Effector memory CD8-positive, alpha-beta T cell (primary cell): ENCODE results near the gene PLCE1.
"Not testable (repeated sequence)": the region's sequence is repeated elsewhere in the genome, so short reads cannot be mapped to it uniquely, and the experiment has no call there.

Experiments
- ATAC-seq: fragments of 150-1000 bp; cut with Tn5 transposase; replicated peaks from 2 replicates; pipeline ENCODE4 v1.10.0; 2021; ENCODE audit warnings: mild to moderate bottlenecking, moderate library complexity
- DNase-seq, 3 experiments: peaks; one replicate each; pipeline ENCODE4 v3.0.0; 2021
- H3K27ac Mint-ChIP-seq, 2 donors: one replicate each; pipeline ENCODE4 v1.8.0; 2022; ENCODE audit warnings: mild to moderate bottlenecking in 2 of 2, mixed read lengths in 2 of 2, moderate library complexity in 2 of 2
- H3K27me3 Mint-ChIP-seq, 2 donors: one replicate each; pipeline ENCODE4 v1.8.0; 2022; ENCODE audit warnings: mixed read lengths in 2 of 2
- H3K36me3 Mint-ChIP-seq: one replicate; pipeline ENCODE4 v1.8.0; 2022; ENCODE audit warnings: mild to moderate bottlenecking, moderate library complexity, mixed read lengths; ENCODE audit not compliant: insufficient read depth
- H3K4me1 Mint-ChIP-seq, 2 donors: one replicate each; pipeline ENCODE4 v1.8.0; 2022; ENCODE audit warnings: low read depth in 2 of 2, mixed read lengths in 2 of 2
- H3K4me3 Mint-ChIP-seq, 2 donors: one replicate each; pipeline ENCODE4 v1.8.0; 2022; ENCODE audit warnings: mild to moderate bottlenecking in 2 of 2, mixed read lengths in 2 of 2, moderate library complexity in 2 of 2
- H3K9me3 Mint-ChIP-seq, 2 donors: one replicate each; pipeline ENCODE4 v1.8.0; 2022; ENCODE audit warnings: mixed read lengths in 2 of 2

The PLCE1 gene

DNA sequence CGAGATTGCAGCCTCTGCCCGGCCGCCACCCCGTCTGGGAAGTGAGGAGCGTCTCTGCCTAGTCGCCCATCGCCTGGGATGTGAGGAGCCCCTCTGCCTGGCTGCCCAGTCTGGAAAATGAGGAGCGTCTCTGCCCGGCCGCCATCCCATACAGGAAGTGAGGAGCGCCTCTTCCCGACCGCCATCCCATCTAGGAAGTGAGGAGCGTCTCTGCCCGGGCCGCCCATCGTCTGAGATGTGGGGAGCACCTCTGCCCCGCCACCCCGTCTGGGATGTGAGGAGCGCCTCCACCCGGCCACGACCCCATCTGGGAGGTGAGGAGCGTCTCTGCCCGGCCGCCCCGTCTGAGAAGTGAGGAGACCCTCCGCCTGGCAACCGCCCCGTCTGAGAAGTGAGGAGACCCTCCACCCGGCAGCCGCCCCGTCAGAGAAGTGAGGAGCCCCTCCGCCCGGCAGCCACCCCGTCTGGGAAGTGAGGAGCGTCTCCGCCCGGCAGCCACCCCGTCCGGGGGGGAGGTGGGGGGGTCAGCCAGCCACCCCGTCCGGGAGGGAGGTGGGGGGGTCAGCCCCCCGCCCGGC lies 23.2 kb upstream of the PLCE1 start:
- not testable (repeated sequence) for DNase-seq, H3K9me3 Mint-ChIP-seq, H3K4me1 Mint-ChIP-seq, H3K36me3 Mint-ChIP-seq, ATAC-seq, H3K27ac Mint-ChIP-seq, H3K4me3 Mint-ChIP-seq, H3K27me3 Mint-ChIP-seq

DNA sequence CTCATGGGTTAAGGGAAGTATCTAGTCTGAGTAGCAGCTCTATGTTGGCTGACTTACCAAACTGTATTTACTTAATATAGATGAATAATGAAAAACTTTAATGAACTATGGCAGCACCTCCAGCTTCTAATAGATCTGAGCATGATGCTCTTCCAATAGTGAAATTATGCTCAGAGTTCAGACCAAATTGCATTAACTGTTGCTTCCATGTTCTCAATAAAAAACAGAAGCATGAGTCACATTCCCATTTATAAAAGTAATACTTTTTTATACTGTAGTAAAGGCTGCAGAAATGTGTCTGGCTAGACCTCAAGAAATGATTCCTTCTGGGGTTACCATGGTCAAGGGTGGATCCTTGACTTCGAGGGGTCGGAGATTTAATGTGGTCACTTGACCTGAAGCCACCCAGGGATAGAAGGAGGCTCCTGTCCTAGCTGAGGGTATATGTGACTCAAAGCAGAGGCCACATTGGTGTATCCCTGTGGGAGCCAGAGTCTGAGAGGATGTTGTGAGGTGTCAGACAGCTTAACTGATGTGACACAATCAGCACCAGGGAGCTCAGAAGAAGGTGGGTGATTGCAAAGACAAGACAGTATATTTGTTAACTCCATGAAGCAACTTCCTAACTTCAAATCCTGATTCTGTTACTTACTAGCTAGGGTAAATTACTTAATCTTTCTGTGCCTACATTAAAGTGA lies 19.8 kb upstream of the PLCE1 start:
- no peak for ATAC-seq
- H3K9me3 Mint-ChIP-seq: no peaks in the 10 kb centered on the region
- no peak for DNase-seq
- no peaks in the 10 kb centered on the region for H3K36me3 Mint-ChIP-seq
- H3K4me3 Mint-ChIP-seq: no peak overlapping the region
- H3K27ac Mint-ChIP-seq: no peak overlapping the region
- H3K27me3 Mint-ChIP-seq: no peaks in the 10 kb centered on the region
- H3K4me1 Mint-ChIP-seq: no peaks in the 10 kb centered on the region

DNA sequence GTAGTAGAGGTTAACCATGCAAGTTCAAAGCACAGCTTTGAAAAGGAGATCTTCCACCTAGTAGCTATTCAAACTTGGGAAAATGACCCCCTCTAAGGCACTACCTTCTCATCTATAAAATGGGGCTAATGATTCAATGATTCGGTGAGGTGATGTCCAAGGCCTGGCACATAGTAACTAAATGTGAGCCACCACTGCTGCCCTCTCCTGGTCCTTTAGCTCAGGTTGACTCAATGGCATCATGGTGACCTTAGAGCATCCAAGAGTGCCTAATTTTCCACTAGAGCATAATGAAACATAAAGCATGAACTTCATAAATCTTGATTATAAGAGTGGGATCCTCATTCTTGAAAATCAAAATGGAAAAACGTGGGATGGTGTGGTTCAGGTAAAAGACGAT lies 16.3 kb upstream of the PLCE1 start:
- H3K4me3 Mint-ChIP-seq: no peak overlapping the region
- no peaks in the 10 kb centered on the region for H3K4me1 Mint-ChIP-seq
- DNase-seq: no peak
- no peaks in the 10 kb centered on the region for H3K9me3 Mint-ChIP-seq
- no peak for ATAC-seq
- no peaks in the 10 kb centered on the region for H3K27me3 Mint-ChIP-seq
- H3K27ac Mint-ChIP-seq: no peak overlapping the region
- H3K36me3 Mint-ChIP-seq: no peaks in the 10 kb centered on the region

DNA sequence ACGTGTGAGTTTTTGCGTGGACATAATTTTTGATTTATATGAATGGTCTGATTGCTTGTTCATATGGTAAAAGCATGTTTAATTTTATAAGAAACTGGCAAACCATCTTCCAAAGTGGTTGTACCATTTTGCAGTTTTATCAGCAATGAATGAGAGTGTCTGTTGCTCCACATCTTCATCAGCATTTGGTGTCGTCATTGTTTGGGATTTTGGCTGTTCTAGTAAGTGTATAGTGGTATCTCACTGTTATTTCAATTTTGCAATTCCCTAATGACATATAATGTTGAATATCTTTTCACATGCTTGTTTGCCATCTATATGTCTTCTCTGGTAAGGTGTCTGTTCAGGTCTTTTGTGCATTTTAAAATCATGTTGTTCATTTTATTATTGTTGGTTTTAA lies 13.2 kb upstream of the PLCE1 start:
- DNase-seq (no peak), ATAC-seq (no peak)
- H3K9me3 Mint-ChIP-seq: no peaks in the 10 kb centered on the region
- no peak overlapping the region for H3K4me3 Mint-ChIP-seq
- H3K27me3 Mint-ChIP-seq: no peaks in the 10 kb centered on the region
- no peak overlapping the region for H3K27ac Mint-ChIP-seq
- no peaks in the 10 kb centered on the region for H3K36me3 Mint-ChIP-seq
- no peaks in the 10 kb centered on the region for H3K4me1 Mint-ChIP-seq

GRCh38 chr10:93991114-93991513 lies 2.6 kb upstream of the PLCE1 start:
- ATAC-seq (no peak), DNase-seq (no peak)
- H3K4me1 Mint-ChIP-seq: no peaks in the 10 kb centered on the region
- no peaks in the 10 kb centered on the region for H3K36me3 Mint-ChIP-seq
- no peaks in the 10 kb centered on the region for H3K9me3 Mint-ChIP-seq
- H3K27me3 Mint-ChIP-seq: peaks cover 26 to 60% of the 10 kb centered on the region in 2 donors
- no peak overlapping the region for H3K27ac Mint-ChIP-seq
- no peak overlapping the region for H3K4me3 Mint-ChIP-seq

GRCh38 chr10:93991596-93992284 lies 2.0 kb upstream of the PLCE1 start:
- Mint-ChIP-seq H3K27me3 (peaks cover 31 to 66% of the 10 kb centered on the region in 2 donors), H3K27ac (no peak overlapping the region), H3K4me3 (no peak overlapping the region), H3K9me3 (no peaks in the 10 kb centered on the region), H3K4me1 (no peaks in the 10 kb centered on the region), H3K36me3 (no peaks in the 10 kb centered on the region)
- ATAC-seq: no peak
- no peak for DNase-seq

GRCh38 chr10:93992400-93993030 lies 1.2 kb upstream of the PLCE1 start:
- no peak overlapping the region for H3K27ac Mint-ChIP-seq
- H3K27me3 Mint-ChIP-seq: peaks cover 31 to 59% of the 10 kb centered on the region in 2 donors
- no peaks in the 10 kb centered on the region for H3K36me3 Mint-ChIP-seq
- no peaks in the 10 kb centered on the region for H3K4me1 Mint-ChIP-seq
- no peak overlapping the region for H3K4me3 Mint-ChIP-seq
- no peak for ATAC-seq
- DNase-seq: no peak
- no peaks in the 10 kb centered on the region for H3K9me3 Mint-ChIP-seq

GRCh38 chr10:93993414-93993781 lies 333 bp upstream of the PLCE1 start:
- no peaks in the 10 kb centered on the region for H3K36me3 Mint-ChIP-seq
- H3K4me3 Mint-ChIP-seq: no peak overlapping the region
- ATAC-seq (no peak), DNase-seq (no peak)
- no peaks in the 10 kb centered on the region for H3K4me1 Mint-ChIP-seq
- H3K27ac Mint-ChIP-seq: no peak overlapping the region
- H3K27me3 Mint-ChIP-seq: peaks cover 31 to 63% of the 10 kb centered on the region in 2 donors
- no peaks in the 10 kb centered on the region for H3K9me3 Mint-ChIP-seq

DNA sequence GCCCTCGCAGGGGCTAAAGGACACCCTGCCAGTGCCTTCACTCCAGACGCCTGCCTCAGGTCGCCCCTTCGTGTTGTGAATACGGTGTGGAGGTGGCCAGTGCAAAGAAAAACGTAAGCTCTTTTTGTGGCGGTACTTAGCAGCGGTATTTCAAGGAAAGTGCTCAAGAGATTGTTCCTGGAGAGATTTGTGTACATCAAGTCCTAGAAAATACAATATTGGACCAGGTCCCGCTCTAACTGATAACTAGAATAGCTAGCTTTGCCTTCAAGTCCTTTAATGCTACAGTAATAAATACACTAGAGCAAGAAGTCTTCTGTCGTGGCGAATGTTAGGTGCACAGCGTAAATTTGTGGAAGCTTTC lies 689 bp downstream of the PLCE1 start:
- Mint-ChIP-seq H3K4me3 (no peak overlapping the region), H3K27ac (no peak overlapping the region), H3K27me3 (peaks cover 31 to 66% of the 10 kb centered on the region in 2 donors), H3K36me3 (no peaks in the 10 kb centered on the region), H3K9me3 (no peaks in the 10 kb centered on the region), H3K4me1 (no peaks in the 10 kb centered on the region)
- no peak for DNase-seq
- ATAC-seq: no peak

GRCh38 chr10:93995182-93995581 lies 1.5 kb downstream of the PLCE1 start:
- Mint-ChIP-seq H3K9me3 (no peaks in the 10 kb centered on the region), H3K4me1 (no peaks in the 10 kb centered on the region), H3K36me3 (no peaks in the 10 kb centered on the region), H3K27ac (no peak overlapping the region), H3K4me3 (no peak overlapping the region), H3K27me3 (peaks cover 31 to 72% of the 10 kb centered on the region in 2 donors)
- ATAC-seq (no peak), DNase-seq (no peak)

GRCh38 chr10:93995598-93996271 lies 2.0 kb downstream of the PLCE1 start:
- DNase-seq (no peak), ATAC-seq (no peak)
- Mint-ChIP-seq H3K4me3 (no peak overlapping the region), H3K27ac (no peak overlapping the region), H3K9me3 (no peaks in the 10 kb centered on the region), H3K4me1 (no peaks in the 10 kb centered on the region), H3K27me3 (peaks cover 31 to 72% of the 10 kb centered on the region in 2 donors), H3K36me3 (no peaks in the 10 kb centered on the region)

DNA sequence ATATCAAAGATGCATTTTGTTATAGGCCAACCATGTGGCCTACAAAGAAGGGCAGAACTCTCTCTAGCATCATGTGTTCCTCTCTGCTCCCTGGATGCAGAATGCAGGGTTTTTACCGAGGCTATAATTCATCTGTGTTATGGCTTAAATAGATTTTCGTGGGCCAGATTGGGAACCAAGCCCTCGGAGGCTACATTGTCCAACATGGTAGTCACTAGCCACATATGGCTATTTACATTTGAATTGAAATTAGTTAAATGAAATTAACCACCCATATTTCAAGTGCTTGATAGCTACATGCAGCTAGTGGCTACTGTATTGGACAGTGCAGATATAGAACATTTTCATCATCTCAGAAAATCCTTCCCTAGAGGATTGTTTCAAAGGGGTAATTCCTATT lies 2.8 kb downstream of the PLCE1 start:
- H3K4me1 Mint-ChIP-seq: no peaks in the 10 kb centered on the region
- no peaks in the 10 kb centered on the region for H3K9me3 Mint-ChIP-seq
- H3K27ac Mint-ChIP-seq: no peak overlapping the region
- no peak for ATAC-seq
- no peak for DNase-seq
- H3K36me3 Mint-ChIP-seq: no peaks in the 10 kb centered on the region
- H3K27me3 Mint-ChIP-seq: peaks cover 31 to 72% of the 10 kb centered on the region in 2 donors
- H3K4me3 Mint-ChIP-seq: no peak overlapping the region

- Mint-ChIP-seq H3K4me1 (no peaks in the 10 kb centered on the region), H3K27me3 (peaks cover 25 to 73% of the 10 kb centered on the region in 2 donors), H3K4me3 (no peak overlapping the region), H3K36me3 (no peaks in the 10 kb centered on the region), H3K9me3 (no peaks in the 10 kb centered on the region), H3K27ac (no peak overlapping the region)
- ATAC-seq (no peak), DNase-seq (no peak)
Observed at GRCh38 chr10:93997546-93997945, 3.8 kb downstream of the PLCE1 start.
